Activated CD8-positive, alpha-beta memory T cell treated with anti-CD3 and anti-CD28 coated beads, Interleukin-2, amount 50 U/mL, for 4 hours (primary cell): ENCODE measurements around the gene FBXL3.
"Not testable (repeated sequence)": the region's sequence is repeated elsewhere in the genome, so short reads cannot be mapped to it uniquely, and the experiment has no call there.

Source experiments
- DNase-seq: peaks from one replicate; pipeline ENCODE4 v3.0.0-alpha.2; 2020

The FBXL3 gene

GRCh38 chr13:76982061-76982460 is 44.9 kb downstream of the FBXL3 start:
- no peak for DNase-seq

- peak; percentile 90 for DNase-seq
These were observed 46.8 kb downstream of the FBXL3 start for GRCh38 chr13:76980075-76980718.

DNA sequence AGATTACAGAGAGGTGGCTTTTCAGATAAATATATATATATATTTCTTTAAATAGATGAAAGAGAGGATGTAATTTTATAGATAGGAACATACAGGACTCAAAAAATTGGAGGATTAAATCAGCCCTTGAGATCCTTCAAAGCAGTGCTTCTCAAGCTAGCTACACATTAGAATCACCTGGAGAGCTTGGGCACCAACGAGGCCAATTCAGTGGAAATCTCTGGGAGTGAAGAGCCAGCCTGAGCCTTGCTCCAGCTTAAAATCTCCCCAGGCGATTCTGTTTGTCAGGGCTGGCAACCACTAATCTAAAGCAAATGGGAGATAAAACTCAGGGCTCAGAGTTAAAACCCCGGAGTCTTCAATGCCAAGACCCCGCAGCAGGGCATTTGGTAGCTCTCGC is 50.0 kb downstream of the FBXL3 start:
- no peak for DNase-seq

GRCh38 chr13:76976490-76976889 is 50.5 kb downstream of the FBXL3 start:
- DNase-seq, result no peak

DNA sequence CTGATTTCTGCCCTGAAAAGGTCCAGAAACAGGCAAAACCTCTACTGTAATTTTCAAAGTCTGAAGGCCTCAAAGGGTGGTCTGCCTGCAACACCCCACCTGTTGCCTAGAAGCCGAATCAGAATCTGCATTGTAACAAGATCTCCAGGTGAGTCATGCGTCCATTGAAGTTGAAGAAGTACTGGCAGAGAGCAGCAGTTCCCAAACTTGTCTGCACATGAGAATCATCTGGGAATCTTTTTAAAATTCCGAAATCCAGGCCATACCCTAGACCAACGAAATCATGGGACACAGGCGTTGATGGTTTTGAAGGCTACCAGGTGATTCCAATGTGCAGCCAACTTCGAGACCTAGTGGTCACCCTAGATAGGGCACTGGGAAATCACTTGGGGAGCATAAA is 51.1 kb downstream of the FBXL3 start:
- no peak for DNase-seq

GRCh38 chr13:76974618-76974975 is 52.4 kb downstream of the FBXL3 start:
- no peak for DNase-seq

DNA sequence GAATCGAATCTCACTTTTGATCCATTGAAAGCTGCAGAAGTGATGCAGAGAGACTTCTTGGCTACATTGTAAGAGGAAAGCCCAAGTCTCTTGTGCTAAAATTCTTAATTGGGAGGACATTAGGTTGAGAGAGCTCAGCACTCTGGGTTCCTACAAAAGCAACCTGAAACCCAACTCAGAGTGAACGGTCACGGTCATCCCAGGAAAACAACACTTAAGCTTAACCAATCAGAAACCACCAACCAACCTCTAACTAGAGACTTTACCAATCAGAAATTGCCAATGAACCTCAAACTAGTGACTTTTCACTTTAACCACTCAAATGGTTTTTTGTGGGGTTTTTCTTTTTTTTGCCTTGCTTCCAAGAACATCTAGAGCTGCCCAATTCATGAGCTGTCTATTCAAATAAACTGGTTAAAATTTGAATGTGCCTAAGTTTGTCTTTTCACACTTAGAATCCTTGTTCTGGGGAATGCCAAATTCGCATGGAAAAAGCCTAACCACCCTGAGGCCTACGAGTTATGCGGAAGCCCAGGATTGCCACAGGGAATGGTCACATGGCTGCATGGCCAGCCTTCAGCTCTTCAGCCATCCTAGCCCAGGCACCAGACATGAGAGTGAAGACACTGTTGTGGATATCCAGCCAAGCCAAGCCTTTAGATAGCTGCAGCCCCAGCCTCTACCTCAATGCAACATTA is 52.9 kb downstream of the FBXL3 start:
- DNase-seq, result no peak

DNA sequence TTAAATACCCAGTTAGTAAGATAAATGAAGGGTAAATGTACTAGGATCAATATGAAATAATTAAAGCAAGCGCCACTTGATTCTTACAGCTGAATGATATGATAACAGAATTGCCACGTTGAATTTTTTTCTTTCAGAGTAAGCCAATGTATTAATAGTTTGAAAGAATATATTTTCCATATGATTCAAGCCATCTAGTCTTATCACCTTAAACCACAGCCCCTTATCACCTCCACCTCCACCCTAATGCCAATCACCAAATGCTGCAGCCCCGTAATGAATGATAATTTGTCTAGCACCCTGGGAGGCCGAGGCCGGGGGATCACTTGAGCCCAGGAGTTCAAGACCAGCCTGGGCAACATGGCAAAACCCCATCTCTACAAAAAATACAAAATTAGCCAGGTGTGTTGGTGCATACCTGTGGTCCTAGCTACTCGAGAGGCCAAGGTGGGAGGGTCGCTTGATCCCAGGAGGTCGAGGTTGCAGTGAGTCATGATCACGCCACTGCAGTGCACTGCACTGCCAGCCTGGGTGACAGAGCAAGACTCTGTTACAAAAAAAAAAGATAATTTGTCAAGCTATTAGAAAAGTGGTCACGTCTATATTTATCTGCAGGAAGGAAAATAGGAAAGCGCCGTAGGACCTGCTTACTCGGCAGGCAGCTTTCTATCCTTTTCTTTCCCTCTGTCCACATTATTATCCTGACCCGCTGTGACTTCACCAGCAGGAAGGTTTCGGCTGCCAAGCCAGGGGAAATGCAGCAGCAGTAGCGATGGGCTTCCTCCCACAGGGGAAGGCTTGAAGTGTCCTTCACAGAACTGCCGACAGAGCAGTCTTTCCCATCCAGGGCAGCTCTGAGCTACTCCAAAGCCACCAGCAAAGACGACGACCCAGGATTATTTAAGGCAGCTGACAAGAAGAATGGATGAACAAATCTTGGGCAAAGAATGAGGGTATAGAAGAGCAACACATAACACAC is 54.8 kb downstream of the FBXL3 start:
- DNase-seq, result no peak

GRCh38 chr13:76971215-76971614 is 55.7 kb downstream of the FBXL3 start:
- DNase-seq, result no peak

GRCh38 chr13:76969488-76970365 is 57.2 kb downstream of the FBXL3 start:
- DNase-seq, result no peak

DNA sequence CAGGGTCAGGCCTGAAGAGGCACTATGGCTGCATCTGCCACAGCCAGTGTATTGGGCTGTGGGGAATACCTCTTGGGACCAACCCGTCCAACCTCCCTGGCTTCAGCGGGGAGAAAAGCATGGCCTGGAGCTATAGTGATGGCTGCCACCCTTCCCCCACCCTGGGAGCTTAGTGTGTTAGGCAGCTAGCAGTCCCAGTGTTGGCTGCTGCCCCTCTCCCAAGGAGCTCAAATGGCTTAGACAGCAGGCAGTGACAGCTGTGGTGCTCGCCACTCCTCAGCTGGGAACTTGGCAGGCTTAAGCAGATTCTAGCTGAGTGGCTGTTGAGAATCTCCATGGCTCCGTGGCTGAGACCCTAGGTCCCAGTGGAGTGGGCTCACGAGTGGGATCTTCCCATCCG is 58.9 kb downstream of the FBXL3 start:
- no peak for DNase-seq

DNA sequence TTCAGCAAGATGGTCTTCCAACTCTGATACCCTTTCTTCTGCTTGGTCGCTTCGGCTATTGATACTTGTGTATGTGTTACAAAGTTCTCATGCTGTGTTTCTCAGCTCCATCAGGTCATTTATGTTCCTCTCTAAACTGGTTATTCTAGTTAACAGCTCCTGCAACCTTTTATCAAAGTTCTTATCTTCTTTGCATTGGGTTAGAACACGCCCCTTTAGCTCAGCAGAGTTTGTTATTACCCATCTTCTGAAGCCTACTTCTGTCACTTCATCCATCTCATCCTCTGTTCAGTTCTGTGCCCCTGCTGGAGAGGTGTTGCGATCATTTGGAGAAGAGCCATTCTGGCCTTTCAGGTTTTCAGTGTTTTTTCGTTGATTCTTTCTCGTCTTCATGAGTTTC is 59.9 kb downstream of the FBXL3 start:
- no peak for DNase-seq

DNA sequence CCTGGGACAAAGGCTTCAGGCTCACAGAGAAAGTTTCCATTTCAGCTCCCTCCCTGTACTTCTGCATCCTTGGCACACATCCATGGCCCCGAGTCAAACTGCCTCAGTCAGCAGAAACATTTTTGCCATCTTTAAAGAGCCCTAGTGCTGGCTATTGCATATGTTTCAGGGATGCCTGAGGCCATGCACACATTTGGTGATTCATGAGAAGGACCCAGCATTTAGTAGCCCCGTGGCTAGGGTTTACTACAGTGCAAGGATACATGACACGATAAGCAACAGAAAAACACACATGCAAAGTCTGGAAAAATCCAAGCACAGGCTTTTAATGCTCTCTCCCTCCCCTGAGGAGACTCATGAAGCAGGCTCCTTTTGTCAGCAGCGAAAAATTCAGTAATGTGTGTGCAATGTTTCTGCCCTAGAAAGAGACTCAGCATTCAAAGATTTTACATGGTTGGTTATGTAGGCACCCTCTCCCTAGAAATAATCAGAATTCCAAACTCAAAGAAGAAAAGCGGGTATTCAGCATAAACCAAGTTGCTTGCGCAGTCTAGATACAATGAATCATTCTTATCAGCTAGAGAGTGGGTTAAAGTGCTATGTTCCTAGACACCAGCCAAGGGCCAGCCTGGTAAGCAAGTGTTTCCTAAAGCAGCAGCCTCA is 61.1 kb downstream of the FBXL3 start:
- no peak for DNase-seq

DNA sequence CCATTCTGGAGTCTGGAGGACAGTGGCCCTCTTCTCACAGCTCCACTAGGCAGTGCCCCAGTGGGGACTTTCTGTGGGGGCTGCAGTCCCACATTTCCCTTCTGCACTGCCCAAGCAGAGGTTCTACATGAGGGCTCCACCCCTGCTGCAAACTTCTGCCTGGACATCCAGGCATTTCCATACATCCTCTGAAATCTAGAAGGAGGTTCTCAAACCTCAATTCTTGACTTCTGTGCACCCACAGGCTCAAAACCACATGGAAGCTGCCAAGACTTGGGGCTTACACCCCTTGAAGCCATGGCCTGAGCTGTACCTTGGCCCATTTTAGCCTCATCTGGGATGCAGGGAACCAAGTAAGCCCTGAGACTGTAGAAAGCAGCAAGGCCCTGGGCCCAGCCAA is 67.2 kb downstream of the FBXL3 start:
- not testable (repeated sequence) for DNase-seq

DNA sequence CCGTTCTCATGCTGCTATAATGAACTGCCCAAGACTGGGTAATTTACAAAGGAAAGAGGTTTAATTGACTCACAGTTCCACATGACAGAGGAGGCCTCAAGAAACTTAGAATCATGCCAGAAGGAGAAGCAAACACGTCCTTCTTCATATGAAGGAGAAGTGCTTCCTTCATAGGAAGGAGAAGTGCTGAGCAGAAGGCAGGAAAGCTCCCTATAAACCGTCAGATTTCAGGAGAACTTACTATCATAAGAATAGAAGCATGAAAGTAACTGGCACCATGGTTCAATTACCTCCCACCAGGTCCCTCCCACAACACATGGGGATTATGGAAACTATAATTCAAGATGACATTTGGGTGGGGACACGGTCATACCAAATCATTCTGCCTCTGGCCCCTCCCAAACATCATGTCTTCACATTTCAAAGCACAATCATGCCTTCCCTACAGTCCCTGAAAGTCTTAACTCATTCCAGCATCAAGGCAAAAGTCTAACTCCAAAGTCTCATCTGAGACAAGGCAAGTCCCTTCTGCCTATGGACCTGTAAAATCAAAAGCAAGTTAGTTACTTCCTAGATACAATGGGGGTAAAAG is 68.0 kb downstream of the FBXL3 start:
- no peak for DNase-seq

DNA sequence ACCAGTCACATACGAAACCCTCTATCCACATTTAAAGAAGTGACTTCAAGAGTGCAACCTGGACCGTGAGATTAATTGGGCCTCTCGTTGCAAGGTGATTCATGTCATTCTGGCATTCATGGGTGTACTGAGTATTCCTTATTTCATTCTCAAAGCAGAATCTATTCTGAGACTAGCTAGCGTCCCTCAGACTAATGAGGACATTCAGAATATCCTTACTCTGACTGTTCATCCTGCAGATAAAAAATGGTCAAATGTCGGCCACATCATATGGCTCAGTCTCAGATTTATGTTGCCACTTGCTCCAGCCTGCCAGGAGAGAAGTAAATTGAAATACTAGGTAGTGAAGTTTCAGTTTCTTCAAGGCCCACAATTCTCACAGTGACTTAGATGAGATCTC is 71.3 kb downstream of the FBXL3 start:
- DNase-seq, result no peak
